ENCODE data around the gene PWP2. TPM values are rescaled to one million over a fixed set of nuclear protein-coding genes. Genes with fewer than 3 reads are reported as not detected.
"Not testable (repeated sequence)": the region's sequence is repeated elsewhere in the genome, so short reads cannot be mapped to it uniquely, and the experiment has no call there.

Gene PWP2
- total RNA-seq, 1 experiment from 2014 or later: 6.8 TPM

DNA sequence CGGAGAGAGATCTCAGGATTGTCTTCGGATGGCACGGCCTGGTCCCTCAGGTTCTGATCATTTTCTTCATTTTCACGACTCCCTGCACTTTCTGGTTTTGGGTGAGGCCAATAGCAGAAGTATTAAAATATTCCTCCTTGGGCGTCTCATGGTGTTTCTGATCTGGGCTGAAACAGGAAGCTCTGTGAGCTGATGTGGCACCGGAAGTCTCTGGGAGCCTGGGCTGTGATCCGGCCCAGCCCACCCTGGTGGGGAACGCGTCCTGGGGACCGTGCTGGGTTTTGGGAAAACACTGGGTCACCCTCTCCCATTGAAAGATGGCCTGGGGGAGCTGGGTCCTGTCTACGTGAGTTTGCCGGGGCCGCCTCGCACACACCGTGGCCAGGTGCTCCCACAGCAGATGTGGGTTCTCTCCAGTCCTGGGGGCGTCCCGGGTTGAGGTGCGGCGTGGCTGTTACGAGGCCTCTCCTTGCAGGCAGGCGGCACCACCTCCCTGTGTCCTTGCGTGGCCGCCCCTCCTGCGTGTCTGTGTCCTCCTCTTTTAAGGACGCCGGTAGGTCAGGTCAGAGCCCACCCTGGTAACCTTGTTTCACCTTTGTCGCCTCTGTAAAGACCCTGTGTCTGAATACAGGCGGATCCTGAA is 50.4 kb downstream of the PWP2 start:
- H3K36me3 ChIP-seq (ENCODE audit: control insufficient read depth, insufficient read depth, low read length); ATAC-seq; H3K4me1 ChIP-seq (ENCODE audit: control insufficient read depth, insufficient read depth, low read length); DNase-seq (ENCODE audit: low read depth, low spot score); CTCF ChIA-PET; H3K9me3 ChIP-seq (ENCODE audit: control insufficient read depth, insufficient read depth, low read depth, low read length); BruUV-seq (replicated peaks); H3K27ac ChIP-seq (ENCODE audit: low read length); POLR2A ChIA-PET; intact Hi-C loops (cut with micrococcal nuclease; ENCODE audit: unreplicated experiment); H3K4me3 ChIP-seq (ENCODE audit: low read depth in 2 of 2, low read length in 2 of 2); in situ Hi-C loops (cut with HindIII; ENCODE audit: low pct_unique_long_range_greater_than_20kb, low sequenced_read_pairs); H3K27me3 ChIP-seq (ENCODE audit: control insufficient read depth, insufficient read depth, low read length): not testable (repeated sequence)

DNA sequence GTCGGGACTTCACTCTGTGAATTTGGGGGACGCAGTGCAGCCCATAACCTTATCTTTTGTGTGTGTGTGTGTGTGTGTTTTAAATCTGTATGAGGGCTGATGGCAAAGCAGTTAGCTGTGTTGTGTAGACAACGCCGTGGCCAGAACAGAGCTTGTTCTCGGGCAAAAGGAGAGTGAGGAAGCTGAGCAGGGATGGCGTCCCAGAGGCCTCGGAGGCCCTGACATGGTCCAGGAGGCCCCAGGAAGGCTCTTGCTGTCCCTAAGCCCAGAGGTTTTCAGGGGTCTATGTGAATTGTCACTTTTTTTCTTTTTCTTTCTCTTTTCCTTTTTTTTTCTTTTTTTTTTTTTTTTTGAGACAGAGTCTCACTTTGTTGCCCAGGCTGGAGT is 50.9 kb downstream of the PWP2 start:
- intact Hi-C loops (cut with micrococcal nuclease; ENCODE audit: unreplicated experiment); in situ Hi-C loops (cut with HindIII; ENCODE audit: low pct_unique_long_range_greater_than_20kb, low sequenced_read_pairs); DNase-seq (ENCODE audit: low read depth, low spot score); H3K27ac ChIP-seq (ENCODE audit: low read length); H3K27me3 ChIP-seq (ENCODE audit: control insufficient read depth, insufficient read depth, low read length); POLR2A ChIA-PET; H3K4me3 ChIP-seq (ENCODE audit: low read depth in 2 of 2, low read length in 2 of 2); BruUV-seq (replicated peaks); H3K9me3 ChIP-seq (ENCODE audit: control insufficient read depth, insufficient read depth, low read depth, low read length); H3K4me1 ChIP-seq (ENCODE audit: control insufficient read depth, insufficient read depth, low read length); CTCF ChIA-PET; H3K36me3 ChIP-seq (ENCODE audit: control insufficient read depth, insufficient read depth, low read length); ATAC-seq: not testable (repeated sequence)

GRCh38 chr21:44159349-44160297 is 52.4 kb downstream of the PWP2 start:
- ATAC-seq; DNase-seq (ENCODE audit: low read depth, low spot score); H3K9me3 ChIP-seq (ENCODE audit: control insufficient read depth, insufficient read depth, low read depth, low read length); intact Hi-C loops (cut with micrococcal nuclease; ENCODE audit: unreplicated experiment); H3K27ac ChIP-seq (ENCODE audit: low read length); POLR2A ChIA-PET; H3K27me3 ChIP-seq (ENCODE audit: control insufficient read depth, insufficient read depth, low read length); in situ Hi-C loops (cut with HindIII; ENCODE audit: low pct_unique_long_range_greater_than_20kb, low sequenced_read_pairs); H3K4me3 ChIP-seq (ENCODE audit: low read depth in 2 of 2, low read length in 2 of 2); H3K36me3 ChIP-seq (ENCODE audit: control insufficient read depth, insufficient read depth, low read length); H3K4me1 ChIP-seq (ENCODE audit: control insufficient read depth, insufficient read depth, low read length); BruUV-seq (replicated peaks); CTCF ChIA-PET: not testable (repeated sequence)

DNA sequence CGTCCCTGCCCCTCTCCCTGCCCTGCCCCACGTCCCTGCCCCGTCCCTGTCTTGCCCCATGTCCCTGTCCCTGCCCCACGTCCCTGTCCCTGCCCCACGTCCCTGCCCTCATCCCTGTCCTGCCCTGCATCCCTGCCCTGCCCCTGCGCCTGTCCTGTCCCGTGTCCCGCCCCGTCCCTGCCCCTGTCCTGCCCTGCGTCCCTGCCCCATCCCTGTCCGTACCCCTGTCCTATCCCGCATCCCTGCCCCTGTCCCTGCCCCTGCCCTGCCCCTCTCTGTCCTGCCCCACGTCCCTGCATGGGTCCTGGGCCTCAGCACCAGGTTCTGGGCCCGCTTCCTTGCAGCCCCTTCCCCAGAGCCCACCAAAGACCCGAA is 53.1 kb downstream of the PWP2 start:
- H3K4me3 ChIP-seq (ENCODE audit: low read depth in 2 of 2, low read length in 2 of 2); H3K27ac ChIP-seq (ENCODE audit: low read length); H3K9me3 ChIP-seq (ENCODE audit: control insufficient read depth, insufficient read depth, low read depth, low read length); H3K4me1 ChIP-seq (ENCODE audit: control insufficient read depth, insufficient read depth, low read length); DNase-seq (ENCODE audit: low read depth, low spot score); H3K27me3 ChIP-seq (ENCODE audit: control insufficient read depth, insufficient read depth, low read length); CTCF ChIA-PET; POLR2A ChIA-PET; in situ Hi-C loops (cut with HindIII; ENCODE audit: low pct_unique_long_range_greater_than_20kb, low sequenced_read_pairs); BruUV-seq (replicated peaks); intact Hi-C loops (cut with micrococcal nuclease; ENCODE audit: unreplicated experiment); H3K36me3 ChIP-seq (ENCODE audit: control insufficient read depth, insufficient read depth, low read length): not testable (repeated sequence)
- ATAC-seq: 0 out of 2 replicates have a peak, but pooled peaks have one; percentile 42

DNA sequence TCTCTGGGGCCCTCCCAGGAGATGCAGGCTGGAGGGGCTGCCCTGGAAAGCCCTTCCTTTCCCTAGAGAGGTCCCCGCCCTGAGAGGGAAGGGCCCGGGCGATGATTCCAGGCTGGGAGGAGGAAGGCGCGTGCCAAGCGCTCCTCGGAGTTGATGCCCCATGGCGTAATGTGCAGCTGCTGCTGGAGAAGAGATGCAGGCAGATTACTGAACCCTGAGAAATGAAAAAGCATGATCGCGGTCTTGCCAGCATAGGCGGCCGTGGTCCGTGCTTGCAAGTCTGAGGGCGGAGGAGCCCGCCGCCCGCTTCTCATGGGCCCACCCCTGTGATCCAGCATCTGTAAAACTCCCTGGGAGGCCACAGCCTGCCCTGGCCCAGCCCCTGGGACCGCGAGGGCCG is 53.6 kb downstream of the PWP2 start:
- BruUV-seq (replicated peaks); CTCF ChIA-PET; H3K9me3 ChIP-seq (ENCODE audit: control insufficient read depth, insufficient read depth, low read depth, low read length); DNase-seq (ENCODE audit: low read depth, low spot score); POLR2A ChIA-PET; H3K27ac ChIP-seq (ENCODE audit: low read length); in situ Hi-C loops (cut with HindIII; ENCODE audit: low pct_unique_long_range_greater_than_20kb, low sequenced_read_pairs); H3K4me1 ChIP-seq (ENCODE audit: control insufficient read depth, insufficient read depth, low read length); H3K27me3 ChIP-seq (ENCODE audit: control insufficient read depth, insufficient read depth, low read length); intact Hi-C loops (cut with micrococcal nuclease; ENCODE audit: unreplicated experiment); H3K4me3 ChIP-seq (ENCODE audit: low read depth in 2 of 2, low read length in 2 of 2); H3K36me3 ChIP-seq (ENCODE audit: control insufficient read depth, insufficient read depth, low read length): not testable (repeated sequence)
- ATAC-seq: peak; percentile 51; the same call in 1 of the 2 replicates

DNA sequence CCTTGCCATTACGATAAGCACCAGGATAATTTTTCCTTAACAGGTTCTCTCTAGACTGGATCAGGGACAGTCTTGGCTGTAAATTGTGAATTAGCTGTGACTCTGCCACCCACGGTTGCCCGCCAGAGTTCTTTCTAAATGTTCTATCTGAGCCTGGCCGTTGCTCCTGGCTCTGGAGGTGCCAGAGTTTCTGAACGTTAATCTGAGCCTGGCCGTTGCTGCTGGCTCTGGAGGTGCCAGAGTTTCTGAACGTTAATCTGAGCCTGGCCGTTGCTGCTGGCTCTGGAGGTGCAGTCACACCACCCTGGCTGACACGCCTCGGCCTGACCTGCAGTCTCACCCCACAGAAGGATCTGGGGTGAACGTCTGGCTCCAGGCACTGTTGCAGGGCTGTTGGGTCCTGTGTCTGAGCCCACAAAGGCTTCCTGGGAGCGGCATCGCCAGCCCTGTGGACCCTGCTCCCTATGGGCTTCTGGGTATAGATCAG is 56.0 kb downstream of the PWP2 start:
- H3K4me1 ChIP-seq (ENCODE audit: control insufficient read depth, insufficient read depth, low read length); CTCF ChIA-PET; H3K27ac ChIP-seq (ENCODE audit: low read length); H3K9me3 ChIP-seq (ENCODE audit: control insufficient read depth, insufficient read depth, low read depth, low read length); H3K4me3 ChIP-seq (ENCODE audit: low read depth in 2 of 2, low read length in 2 of 2); DNase-seq (ENCODE audit: low read depth, low spot score); H3K36me3 ChIP-seq (ENCODE audit: control insufficient read depth, insufficient read depth, low read length); H3K27me3 ChIP-seq (ENCODE audit: control insufficient read depth, insufficient read depth, low read length); in situ Hi-C loops (cut with HindIII; ENCODE audit: low pct_unique_long_range_greater_than_20kb, low sequenced_read_pairs); BruUV-seq (replicated peaks); POLR2A ChIA-PET; ATAC-seq; intact Hi-C loops (cut with micrococcal nuclease; ENCODE audit: unreplicated experiment): not testable (repeated sequence)

DNA sequence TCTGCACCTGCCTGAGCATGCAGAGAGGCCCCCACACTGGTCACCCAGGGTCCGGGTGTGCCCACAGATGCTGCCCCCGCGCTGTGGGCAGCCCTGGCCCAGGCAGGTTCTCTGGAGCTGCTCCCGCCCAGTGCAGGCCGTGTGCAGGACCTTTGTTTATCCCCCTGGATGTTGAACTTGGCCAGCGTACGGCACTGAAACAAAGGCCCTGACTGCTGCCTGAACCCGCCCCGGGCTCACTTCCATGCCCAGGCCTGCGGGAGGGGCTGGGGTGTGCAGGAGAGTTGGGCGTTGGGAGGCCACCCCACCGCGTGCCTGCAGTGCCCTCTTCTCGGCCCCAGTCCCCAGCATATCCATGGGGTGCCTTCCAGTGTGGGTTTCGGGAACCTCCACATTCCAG is 58.7 kb downstream of the PWP2 start:
- H3K4me3 ChIP-seq (ENCODE audit: low read depth in 2 of 2, low read length in 2 of 2); H3K4me1 ChIP-seq (ENCODE audit: control insufficient read depth, insufficient read depth, low read length); CTCF ChIA-PET; in situ Hi-C loops (cut with HindIII; ENCODE audit: low pct_unique_long_range_greater_than_20kb, low sequenced_read_pairs); BruUV-seq (replicated peaks); H3K27me3 ChIP-seq (ENCODE audit: control insufficient read depth, insufficient read depth, low read length); intact Hi-C loops (cut with micrococcal nuclease; ENCODE audit: unreplicated experiment); ATAC-seq; H3K27ac ChIP-seq (ENCODE audit: low read length); POLR2A ChIA-PET; H3K9me3 ChIP-seq (ENCODE audit: control insufficient read depth, insufficient read depth, low read depth, low read length); H3K36me3 ChIP-seq (ENCODE audit: control insufficient read depth, insufficient read depth, low read length); DNase-seq (ENCODE audit: low read depth, low spot score): not testable (repeated sequence)

Data from Panc1 (cell line).